Activated CD4-positive, alpha-beta T cell treated with anti-CD3 and anti-CD28 coated beads, Interleukin-2, amount 50 U/mL, for 1 hour (primary cell): ENCODE measurements around the gene TPST1.
"Not testable (repeated sequence)": the region's sequence is repeated elsewhere in the genome, so short reads cannot be mapped to it uniquely, and the experiment has no call there.

Experiments used
- DNase-seq: peaks from one replicate; pipeline ENCODE4 v3.0.0-alpha.2; 2020

Gene TPST1

DNA sequence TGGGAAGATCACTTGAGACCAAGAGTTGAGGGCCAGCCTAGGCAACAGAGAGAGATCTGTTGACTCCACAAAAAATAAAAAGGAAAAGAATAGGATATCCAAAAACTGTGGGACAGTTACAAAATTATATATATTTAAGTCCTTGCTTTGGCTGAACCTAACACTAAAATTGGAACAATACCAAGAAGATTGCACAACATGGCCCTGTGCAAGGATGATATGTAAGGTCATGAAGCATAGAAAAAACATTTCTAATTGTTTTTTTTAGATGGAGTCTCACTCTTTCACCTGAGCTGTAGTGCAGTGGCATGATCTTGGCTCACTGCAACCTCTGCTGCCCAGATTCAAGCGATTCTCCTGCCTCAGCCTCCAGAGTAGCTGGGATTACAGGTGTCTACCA is 139.0 kb downstream of the TPST1 start:
- no peak for DNase-seq

DNA sequence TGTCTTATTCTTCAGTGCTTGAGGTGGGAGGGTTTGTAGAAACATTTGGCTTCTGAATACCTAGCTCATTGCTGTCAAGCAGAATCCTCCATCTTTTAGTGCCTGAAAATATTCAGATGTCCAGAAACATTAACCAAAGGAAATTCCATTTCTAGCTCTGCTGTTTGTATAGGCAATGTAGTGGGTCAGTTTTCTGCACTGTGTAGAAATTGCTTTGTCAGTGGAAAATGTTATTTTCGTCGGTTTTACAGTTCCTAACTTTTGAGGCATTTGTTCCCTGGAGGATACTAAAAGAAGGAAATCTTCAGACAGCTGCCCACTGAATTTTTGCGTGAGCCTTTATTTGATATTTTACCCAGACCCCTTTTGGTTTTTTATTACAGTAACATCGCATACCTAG is 143.4 kb downstream of the TPST1 start:
- DNase-seq: no peak

DNA sequence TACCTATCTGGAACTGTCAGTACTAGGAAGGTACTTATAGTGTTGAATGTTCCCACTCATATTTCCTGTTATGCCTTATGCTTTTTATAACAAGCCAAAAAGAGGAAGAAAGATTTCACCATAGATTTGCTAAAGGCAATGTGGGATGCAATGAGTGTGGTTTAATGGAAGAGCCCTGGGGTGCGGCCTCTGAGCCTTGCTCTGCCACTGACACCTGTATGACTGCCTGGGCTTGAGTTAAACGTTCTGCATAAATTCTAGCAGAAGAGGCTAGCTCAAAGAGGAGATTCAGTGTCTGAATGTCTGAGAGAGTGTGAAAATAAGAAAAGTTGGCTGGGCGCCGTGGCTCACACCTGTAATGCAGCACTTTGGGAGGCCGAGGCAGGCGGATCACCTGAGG is 143.8 kb downstream of the TPST1 start:
- DNase-seq: no peak

DNA sequence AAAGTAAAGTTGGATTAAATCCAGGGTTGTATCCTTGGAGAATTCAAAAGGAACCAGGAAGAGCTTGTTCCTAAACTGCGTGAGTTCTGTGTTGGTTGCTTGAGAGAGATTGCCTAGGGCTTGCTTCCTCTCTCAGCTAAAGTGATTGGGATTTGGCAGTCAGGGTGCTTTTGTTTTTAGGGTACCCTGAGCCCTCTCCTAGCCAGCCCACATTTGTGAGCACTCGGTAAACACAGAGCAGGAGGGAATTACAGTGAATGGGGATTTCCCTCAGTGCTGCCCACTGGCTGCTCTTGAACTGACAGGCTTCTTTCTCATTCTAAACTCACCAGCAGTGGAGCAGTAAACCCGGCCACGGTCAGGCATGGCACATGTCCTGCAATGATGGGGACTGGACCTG is 146.9 kb downstream of the TPST1 start:
- no peak for DNase-seq

DNA sequence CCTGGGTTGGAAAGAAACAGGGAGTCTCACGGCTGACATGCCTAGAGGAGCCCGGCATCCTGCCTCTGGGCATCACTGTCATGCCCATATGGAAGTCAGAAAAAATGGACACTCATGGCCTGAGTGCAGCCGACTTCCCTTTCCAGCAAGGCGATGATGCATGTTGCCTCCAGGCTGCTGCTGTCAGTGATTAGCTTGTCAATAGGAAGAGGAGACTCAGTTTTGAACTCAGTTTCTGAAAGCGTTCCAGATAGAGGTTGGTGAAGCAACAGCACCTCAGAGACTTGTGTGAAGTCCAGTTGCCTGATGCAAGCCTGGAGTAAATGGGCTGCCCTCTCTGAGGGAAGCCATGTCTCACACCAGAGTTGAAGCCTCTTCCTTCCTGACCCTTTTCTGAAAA is 148.4 kb downstream of the TPST1 start:
- no peak for DNase-seq

DNA sequence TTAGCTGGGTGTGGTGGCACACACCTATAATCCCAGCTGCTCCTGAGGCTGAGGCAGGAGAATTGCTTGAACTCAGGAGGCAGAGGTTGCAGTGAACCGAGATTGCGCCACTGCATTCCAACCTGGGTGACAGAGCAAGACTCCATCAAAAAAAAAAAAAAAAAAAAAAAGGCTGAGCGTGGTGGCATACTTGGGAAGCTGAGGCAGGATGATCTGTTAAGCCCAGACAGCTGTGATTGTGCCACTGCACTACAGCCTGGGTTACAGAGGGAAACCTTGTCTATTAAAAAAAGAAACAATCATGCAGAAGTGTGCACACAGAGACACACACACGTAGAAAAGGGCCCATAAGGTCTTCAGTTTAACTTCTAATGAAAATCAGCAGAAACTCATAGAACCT is 150.6 kb downstream of the TPST1 start:
- DNase-seq: no peak

DNA sequence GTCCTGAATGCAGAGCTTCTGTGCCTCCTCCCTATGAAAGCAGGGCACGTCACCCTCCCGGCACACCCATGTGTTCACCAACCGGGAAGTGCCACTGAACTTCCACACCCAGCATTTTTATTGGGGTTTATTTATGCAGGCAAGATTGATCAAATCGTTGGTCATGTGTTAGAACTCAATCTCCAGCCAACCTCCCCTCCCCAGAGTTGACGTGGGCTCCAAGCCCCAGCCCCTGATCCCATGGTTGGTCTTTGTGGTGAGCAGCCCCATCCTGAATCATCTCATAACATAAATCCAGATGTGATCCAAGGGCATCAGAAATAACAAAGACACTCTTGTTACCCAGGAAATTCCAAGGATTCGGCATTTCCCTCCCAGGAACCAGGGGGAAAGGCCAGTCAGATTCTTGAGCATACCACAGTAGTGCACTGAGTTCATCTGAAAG is 151.2 kb downstream of the TPST1 start:
- DNase-seq: no peak

DNA sequence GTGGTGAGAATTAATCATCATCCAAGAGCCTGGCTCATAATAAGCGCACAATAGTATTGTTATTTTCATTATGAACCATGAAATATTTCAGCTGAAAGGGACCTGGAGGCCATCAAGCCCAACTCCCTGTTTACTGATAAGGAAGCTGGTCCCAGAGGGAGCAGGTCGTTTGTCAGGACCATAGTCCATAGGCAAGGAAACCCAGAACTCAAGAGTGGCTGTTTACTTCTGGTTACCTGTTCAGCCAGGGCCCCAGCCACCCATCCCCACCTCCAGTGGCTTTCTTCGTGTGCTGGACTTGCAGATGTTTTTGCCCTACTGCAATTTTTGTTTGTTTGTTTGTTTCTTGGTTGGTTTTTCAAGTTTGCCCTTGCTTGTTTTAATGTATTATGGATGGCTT is 152.0 kb downstream of the TPST1 start:
- DNase-seq: no peak

DNA sequence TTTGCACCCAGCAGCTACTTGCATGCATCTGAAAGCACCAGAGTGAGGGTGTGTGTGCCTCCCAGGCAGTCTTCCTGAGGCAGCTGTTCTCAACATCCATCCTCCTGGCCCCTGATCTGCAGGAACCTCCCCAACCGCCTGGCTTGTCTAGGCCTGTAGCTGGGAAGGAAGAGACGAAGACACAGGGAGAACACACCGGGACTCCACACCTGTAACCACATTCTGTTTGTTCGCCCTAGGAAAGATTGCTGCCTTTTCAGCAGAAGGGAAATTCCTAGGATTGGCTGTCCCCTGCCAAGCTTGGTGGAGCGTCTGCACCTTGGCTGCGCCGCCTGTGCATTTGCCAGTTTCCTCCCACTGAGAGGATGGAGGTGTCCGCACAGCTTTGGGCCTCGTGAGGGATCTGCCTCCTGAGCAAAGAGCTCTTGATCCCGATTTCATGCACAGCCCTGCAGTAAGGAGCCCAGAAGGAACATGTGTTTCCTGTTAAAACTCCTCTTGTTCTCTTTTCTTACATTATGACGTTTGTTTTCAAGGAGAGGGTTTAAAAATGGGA is 154.6 kb downstream of the TPST1 start:
- DNase-seq: no peak

DNA sequence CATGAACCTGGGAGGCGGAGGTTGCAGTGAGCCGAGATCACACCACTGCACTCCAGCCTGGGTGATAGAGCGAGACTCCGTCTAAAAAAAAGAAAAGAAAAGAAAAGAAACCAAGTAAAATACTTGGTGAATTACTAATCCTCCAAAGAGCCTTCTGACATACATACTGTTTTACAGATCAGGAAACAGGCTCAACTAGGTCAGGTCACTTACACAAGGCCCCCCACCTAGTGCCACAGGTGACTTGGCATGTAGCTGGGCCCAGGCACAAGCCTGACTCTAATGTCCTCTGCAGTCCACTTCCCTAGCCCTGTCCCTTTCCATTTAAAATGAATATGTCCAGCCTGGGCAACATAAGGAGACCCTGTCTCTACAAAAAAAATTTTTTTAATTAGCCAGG is 157.0 kb downstream of the TPST1 start:
- no peak for DNase-seq

DNA sequence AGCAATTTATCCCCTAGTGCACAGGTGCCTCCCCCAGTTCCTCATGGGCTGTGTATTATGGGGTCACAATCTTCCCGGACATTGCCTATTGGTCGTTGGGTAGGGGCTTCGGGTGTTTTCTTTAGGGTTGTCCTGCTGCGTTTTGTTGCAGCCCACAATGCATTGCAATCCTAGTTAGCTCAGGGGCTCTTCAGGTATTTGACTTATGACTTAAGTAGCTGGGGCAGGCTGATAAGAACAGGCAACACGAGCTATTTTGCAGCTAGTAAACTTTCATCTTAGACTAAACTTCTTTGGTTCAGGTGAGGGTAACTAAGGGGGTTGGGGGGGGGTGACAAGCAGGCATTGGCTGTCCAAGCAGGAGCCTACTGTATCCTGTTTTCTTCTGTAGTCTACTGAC is 158.5 kb downstream of the TPST1 start:
- DNase-seq: no peak

DNA sequence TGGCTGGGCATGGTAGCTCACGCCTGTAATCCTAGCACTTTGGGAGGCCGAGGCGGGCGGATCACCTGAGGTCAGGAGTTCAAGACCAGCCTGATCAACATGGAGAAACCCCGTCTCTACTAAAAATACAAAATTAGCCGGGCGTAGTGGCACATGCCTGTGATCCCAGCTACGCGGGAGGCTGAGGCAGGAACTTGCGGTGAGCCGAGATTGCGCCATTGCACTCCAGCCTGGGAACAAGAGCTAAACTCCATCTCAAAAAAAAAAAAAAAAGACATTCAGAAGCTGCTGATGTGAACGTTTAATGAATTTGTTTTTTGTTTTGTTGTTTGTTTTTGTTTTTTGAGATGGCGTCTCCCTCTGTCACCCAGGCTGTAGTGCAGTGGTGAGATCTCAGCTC is 159.9 kb downstream of the TPST1 start:
- DNase-seq: not testable (repeated sequence)

DNA sequence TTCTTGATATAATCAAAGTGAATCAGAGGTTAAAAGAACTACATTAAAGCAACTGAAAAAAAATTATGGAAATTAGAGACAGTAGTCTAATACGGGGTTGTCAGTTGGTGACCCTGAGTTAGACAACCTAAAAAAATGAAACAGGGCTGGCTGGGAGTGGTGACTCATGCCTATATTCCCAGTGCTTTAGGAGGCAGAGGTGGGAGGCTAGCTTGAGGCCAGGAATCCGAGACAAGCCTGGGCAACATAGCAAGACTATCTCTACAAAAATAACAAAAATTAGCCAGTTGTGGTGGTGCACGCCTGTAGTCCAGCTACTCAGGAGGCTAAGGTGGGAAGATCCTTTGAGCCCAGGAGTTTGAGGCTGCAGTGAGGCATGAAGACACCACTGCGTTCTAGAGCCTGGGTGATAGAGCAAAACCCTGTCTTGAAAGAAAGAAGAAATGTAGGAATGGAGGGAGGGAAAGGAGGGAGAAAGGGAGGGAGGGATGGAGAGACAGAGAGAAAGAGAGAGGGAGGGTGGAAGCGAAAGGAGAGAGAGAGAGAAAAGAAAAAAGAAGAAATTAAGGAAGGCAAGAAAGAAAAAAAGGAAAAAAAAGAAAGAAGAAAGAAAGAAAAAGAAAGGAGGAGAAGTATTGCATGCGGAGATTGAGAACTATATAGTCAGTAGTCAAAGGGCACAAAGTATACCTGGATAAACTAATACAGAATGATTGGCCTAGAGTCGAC is 166.1 kb downstream of the TPST1 start:
- DNase-seq: no peak

DNA sequence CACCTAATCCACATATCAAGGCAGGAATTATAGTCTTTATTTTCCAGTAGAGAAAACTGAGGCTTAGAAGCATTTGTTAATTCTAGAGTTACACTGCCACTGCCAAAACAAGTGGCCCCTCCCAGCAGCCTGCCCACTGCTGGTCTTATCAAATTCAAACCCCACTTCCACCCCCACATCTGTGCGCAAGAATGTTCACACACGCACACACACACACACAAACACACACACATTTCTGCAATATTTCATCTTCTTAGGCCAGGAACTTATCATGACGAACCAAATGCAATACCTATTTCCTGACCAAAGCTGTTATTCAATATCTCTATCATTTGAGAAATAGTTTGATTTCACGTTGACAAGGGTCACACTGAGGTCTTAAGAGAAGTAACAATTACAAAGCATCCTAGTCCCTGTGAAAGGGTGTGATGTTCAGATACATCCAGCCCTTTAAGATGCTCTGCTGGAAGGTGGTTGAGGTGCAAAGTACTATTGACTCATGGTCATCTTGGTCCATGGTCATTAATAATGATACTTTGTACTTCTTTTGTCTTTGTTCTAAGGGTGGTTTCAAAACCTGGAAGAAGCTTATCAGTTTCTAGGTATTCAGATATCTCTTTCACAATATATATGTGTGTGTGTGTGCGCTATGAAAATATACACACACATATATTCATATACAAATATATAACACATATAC is 169.2 kb downstream of the TPST1 start:
- not testable (repeated sequence) for DNase-seq

DNA sequence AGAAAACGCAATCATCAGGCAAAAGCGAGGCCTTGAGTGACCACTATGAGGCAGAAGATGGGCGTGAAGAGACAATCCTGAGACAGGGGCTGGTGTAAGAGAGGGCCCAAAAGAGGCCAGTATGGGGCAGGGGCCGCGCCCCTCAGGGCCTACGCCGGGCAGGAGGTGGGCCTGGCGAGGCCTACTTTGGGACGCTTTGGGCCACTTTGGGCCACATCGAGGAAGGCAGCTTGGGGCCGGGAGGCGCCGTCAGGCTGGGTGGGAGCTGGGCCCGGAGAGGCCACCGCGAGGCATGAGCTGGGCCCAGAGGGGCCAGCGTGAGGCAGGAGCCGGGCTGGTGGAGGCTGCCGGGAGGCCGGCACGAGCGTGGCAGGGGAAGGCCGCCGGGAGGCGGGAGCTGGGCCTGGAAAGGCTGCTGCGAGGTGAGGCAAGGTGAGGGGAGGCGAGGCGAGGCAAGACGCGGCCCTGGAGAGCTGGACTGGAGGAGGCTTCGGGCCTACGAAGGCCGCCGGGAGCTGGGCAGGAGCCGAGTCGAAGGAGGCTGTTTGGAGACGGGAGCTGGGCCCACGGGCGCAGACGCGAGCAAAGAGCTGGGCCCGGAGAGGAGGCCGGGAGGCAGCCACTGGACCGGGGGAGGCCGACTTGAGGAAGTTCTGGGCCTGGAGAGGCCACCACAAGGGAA is 171.3 kb downstream of the TPST1 start:
- DNase-seq: no peak

DNA sequence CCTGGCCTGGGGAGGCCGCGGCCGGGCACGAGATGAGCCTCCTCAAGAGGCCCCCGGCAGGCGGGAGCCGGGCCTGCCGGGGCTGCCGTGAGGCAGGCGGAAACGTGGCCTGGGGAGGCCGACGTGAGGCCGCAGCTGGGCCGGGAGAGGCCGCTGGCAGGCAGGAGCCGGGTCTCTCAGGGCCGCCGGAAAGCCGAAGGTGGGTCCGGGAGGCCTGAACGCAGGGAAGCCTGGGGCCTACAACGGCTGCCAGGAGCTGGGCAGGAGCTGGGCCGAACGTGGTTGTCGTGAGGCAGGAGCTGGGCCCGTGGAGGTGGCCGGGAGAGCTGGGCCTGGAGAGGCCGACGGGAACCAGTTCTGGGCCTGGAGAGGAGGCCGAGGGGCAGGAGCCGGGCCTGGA is 171.9 kb downstream of the TPST1 start:
- no peak for DNase-seq

DNA sequence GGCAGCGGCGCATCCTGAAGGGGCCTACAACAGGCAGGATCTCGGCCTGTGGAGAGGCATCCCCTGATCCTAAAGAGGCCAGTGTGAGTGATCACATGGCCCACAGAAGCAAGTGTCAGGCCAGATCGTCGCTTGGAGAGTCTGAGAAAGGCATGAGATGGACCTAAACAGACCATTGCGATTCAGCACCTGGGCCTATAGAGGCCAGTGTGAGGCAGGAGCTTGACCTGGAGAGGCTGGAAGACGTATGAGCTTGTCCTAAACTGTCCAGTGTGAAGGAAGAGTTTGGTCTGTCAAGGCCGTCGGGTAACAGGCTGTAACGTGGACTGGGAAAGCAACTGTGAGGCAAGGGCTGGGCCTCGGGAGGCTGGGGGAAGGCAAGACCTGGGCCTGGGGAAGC is 172.6 kb downstream of the TPST1 start:
- no peak for DNase-seq

DNA sequence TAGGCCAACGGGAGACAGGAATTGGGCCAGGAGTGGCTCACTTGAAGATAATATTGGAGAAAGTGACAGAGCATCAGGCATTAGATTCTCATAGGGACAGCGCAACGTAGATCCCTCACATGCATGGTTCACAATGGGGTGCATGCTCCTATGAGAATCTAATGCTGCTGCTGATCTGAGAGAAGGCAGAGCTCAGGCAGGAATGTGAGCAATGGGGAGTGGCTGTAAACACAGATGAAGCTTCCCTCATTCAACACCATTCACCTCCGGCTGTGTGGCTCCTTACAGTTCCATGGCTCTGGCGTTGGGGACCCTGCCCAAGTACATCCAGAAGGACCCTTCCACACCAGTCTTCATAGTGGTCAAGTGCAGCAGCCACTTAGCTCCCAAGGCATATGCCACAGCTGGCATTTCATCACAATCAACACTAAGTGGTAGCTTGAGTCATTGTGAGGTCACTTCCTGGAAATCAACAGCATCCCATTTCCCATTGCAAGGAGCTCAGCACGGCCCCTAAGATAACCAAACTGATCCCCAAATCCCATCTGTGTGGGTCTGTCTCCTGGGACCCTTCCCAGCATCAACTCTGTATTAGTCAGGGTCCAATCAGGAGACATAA is 174.5 kb downstream of the TPST1 start:
- DNase-seq: no peak

DNA sequence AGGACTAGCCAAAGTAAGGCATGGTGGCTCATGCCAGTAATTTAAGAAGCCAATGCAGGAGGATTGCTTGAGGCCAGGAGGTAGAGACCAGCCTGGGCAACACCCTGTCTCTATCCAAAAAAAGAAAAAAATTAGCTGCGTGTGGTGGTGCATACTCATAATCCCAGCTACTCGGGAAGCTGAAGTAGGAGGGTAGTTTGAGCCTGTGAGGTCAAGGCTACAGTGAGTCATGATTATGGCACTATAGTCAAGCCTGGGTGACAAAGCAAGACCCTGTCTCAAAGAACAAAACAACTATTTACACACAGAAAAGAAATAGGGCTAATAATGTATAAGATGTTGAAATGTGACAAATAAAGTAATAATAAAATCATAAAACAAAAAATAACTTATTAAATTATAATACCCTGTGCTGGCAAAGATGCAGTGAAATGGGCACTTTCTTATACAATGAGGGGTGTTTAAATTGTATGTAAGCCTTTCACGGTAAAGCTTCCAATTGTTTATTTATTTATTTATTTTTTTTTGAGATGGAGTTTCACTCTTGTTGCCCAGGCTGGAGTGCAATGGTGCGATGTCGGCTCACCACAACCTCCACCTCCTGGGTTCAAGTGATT is 175.2 kb downstream of the TPST1 start:
- DNase-seq: no peak

DNA sequence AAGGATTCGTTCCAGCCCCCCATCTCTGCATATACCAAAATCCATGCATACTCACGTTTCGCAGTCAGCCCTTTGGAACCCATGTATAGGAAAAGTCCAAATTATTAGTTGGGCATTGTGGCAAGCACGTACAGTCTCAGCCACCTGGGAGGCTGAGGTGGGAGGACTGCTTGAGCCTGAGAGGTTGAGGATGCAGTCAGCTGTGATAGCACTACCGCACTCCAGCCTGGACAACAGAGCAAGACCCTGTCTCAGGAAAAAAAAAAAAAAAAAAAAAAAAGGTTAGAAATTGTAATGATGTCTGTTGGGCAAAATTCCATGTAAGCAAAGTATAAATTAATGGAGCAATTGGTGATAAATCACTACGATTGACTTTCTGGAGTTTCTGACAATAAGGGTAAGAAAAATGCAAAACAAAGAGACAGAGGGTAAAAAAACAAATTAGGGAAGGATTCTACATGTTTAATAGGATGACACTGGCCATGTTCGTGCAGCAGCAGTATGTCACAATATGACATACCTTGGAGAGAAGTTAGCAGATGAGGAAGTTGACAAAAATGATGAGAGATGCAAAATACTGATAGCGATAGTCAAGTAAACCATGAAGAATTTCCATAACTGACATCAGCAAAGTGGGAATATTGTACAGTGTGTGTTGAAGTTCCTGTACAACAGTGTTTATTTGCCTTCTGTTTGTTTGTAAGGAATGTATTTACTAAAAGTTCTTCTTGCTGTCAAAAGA is 177.2 kb downstream of the TPST1 start:
- DNase-seq: not testable (repeated sequence)

DNA sequence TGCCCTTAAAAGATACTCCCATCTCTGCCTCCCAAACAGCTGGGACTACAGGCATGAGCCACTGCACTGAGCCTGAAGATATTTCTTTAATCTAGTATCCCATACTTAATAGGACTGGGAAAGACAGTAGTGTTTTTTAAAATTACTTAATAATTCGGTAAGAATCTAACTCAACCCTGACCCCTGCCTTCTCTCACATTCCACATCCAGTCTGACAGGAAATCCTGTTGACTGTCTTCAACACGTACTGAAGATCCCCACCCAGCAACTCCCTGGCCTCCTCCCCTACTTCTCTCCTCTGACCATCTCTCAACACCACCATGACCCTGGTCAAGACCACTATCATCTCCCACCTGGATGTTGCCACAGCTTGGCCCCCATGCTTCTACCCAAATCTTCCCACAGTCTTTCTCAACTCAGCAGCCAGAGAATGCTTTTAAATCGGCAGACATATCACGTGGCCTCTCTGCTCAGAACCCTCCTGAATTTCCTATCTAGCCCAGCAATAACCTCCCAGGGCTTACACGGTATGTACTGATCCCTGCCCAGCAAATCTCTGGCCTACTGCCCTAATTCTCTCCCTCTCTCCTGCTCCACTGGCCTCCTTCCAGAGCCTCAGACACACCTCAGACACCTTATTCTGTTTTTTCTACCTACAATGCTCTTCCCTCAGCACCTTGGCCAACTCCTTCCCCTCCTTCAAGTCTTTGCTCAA is 180.2 kb downstream of the TPST1 start:
- not testable (repeated sequence) for DNase-seq
